Measurements from ENCODE around the gene BRINP2.
"Not testable (repeated sequence)": the region's sequence is repeated elsewhere in the genome, so short reads cannot be mapped to it uniquely, and the experiment has no call there.

The BRINP2 gene

DNA sequence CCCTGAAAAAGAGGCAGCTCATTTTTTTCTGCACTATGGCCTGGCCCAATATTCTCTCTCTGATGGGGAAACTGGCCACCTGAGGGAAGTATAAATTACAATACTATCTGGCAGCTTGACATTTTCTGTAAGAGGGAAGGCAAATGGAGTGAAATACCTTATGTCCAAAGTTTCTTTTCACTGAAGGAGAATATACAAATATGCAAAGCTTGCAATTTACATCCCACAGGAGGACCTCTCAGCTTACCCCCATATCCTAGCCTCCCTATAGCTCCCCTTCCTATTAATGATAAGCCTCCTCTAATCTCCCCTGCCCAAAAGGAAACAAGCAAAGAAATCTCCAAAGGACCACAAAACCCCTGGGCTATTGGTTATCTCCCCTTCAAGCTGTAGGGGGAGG lies 150.7 kb downstream of the BRINP2 start:
- not testable (repeated sequence) for H3K27me3 ChIP-seq (ENCODE audit: control insufficient read depth, insufficient read depth, low read length); H3K4me1 ChIP-seq (ENCODE audit: control insufficient read depth, insufficient read depth, low read length); H3K9ac ChIP-seq (ENCODE audit: low read length); H3K27ac ChIP-seq (ENCODE audit: low read depth, low read length); H3K36me3 ChIP-seq (ENCODE audit: control insufficient read depth, insufficient read depth, low read length); H3K4me3 ChIP-seq (ENCODE audit: low read length)

DNA sequence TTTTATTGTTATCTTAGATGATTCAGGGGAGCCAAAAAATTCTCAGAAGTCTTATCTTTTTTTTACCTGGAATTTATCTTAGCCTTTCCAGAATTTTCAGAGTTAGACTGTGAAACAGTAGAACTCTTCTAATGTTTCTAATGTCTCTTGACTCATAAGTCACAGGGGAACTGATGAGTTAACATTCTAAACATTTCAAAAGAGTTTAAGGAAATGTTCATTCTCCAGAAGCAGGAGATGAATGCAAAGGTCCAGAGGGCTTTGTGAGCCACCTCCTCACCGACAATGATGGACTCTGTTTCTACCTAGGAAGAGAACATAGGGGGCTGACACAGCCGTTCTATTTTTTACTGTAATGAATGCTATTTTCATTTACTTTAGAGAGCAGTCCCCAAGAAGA lies 157.5 kb downstream of the BRINP2 start:
- H3K9ac ChIP-seq (ENCODE audit: low read length): no peak overlapping the region
- H3K4me3 ChIP-seq (ENCODE audit: low read length): no peak overlapping the region
- no peaks in the 10 kb centered on the region for H3K27me3 ChIP-seq (ENCODE audit: control insufficient read depth, insufficient read depth, low read length)
- H3K4me1 ChIP-seq (ENCODE audit: control insufficient read depth, insufficient read depth, low read length): no peaks in the 10 kb centered on the region
- H3K36me3 ChIP-seq (ENCODE audit: control insufficient read depth, insufficient read depth, low read length): no peaks in the 10 kb centered on the region
- H3K27ac ChIP-seq (ENCODE audit: low read depth, low read length): no peak overlapping the region

DNA sequence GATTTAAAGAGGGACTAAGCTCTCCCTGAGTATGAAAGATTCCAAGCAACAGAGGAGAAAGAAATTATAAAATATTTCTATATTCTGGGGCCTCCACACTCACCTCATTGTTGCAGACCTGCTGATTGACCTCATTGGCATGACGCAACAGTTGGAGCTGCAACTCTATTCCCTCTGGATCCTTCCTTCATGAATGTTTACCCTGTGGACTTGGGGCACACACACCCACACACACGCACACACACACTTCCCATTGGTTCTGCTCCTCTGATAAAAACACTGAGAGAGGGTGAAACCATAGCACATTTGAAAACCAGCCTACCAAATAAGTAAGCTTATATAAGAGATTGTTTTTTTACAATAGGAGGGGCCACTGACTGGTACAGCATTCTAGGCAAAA lies 159.1 kb downstream of the BRINP2 start:
- Histone ChIP-seq H3K36me3 (ENCODE audit: control insufficient read depth, insufficient read depth, low read length) (no peaks in the 10 kb centered on the region), H3K4me3 (ENCODE audit: low read length) (no peak overlapping the region), H3K9ac (ENCODE audit: low read length) (no peak overlapping the region), H3K27me3 (ENCODE audit: control insufficient read depth, insufficient read depth, low read length) (no peaks in the 10 kb centered on the region), H3K4me1 (ENCODE audit: control insufficient read depth, insufficient read depth, low read length) (no peaks in the 10 kb centered on the region), H3K27ac (ENCODE audit: low read depth, low read length) (no peak overlapping the region)

Measured in rectal smooth muscle tissue (tissue), 1 donor.